Measurements from ENCODE around the gene CASP12.

Gene CASP12

GRCh38 chr11:104917271-104918112, 19.2 kb upstream of the CASP12 start:
- no peak for TF ChIP-seq YY1 (IDR thresholded peaks at IDR 0.05; ENCODE audit: low read depth)
- no peak for TF ChIP-seq TCF12 (IDR thresholded peaks at IDR 0.05; ENCODE audit: low read depth)

DNA sequence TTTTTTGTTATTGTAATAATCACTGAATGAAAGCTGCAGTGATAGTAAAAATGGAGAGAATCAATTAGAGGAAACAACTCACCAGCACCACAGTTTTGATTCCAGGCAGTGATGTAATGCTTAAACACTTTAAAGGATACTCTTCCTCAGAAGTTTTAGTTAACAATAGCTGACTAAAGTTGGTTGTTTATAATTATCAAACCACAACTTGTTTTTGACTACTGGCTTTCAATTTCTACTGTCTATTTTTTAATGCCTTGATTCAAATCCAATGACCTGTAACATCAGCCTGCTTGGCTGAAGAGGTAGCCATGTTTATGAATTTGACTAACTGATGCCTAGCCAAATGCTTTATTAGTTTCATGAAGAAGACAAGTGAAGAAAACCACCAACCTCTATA, 18.2 kb upstream of the CASP12 start:
- TF ChIP-seq TAF1 (IDR thresholded peaks at IDR 0.05; ENCODE audit: low read depth) (no peak), MAX (IDR thresholded peaks at IDR 0.05) (no peak), TEAD4 (IDR thresholded peaks at IDR 0.05) (no peak), REST (IDR thresholded peaks at IDR 0.05; ENCODE audit: low read depth) (no peak), TCF12 (IDR thresholded peaks at IDR 0.05; ENCODE audit: low read depth) (no peak), RAD21 (IDR thresholded peaks at IDR 0.05; ENCODE audit: low read depth) (no peak), USF1 (IDR thresholded peaks at IDR 0.05) (no peak)

DNA sequence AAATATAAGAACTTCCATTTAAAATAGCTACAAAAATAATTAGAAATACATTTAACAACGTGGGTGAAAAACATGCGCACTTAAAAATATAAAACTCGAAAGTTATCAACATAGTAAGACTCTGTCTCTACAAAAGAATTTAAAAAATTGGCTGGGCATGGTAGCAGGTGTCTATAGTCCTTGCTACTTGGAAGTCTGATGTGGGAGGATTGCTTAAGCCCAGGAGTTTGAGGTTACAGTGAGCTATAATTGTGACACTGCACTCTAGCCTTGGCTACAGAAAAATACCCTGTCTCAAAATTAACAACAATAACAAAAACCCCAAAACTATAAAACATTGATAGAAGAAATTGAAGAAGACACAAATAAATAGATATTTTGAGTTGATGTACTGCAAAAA, 13.8 kb upstream of the CASP12 start:
- TF ChIP-seq TAF1 (IDR thresholded peaks at IDR 0.05; ENCODE audit: low read depth) (no peak), REST (IDR thresholded peaks at IDR 0.05; ENCODE audit: low read depth) (no peak), USF1 (IDR thresholded peaks at IDR 0.05) (no peak), EGR1 (IDR thresholded peaks at IDR 0.05) (no peak), MAX (IDR thresholded peaks at IDR 0.05) (no peak), ZBTB7A (IDR thresholded peaks at IDR 0.05; ENCODE audit: low read depth) (no peak), RAD21 (IDR thresholded peaks at IDR 0.05; ENCODE audit: low read depth) (no peak), NFIC (IDR thresholded peaks at IDR 0.05) (no peak)

- no peak for TF ChIP-seq CEBPB (IDR thresholded peaks at IDR 0.05)
- TF ChIP-seq TAF1 (IDR thresholded peaks at IDR 0.05; ENCODE audit: low read depth) = no peak
- no peak for TF ChIP-seq YY1 (IDR thresholded peaks at IDR 0.05; ENCODE audit: low read depth)
- TF ChIP-seq RAD21 (IDR thresholded peaks at IDR 0.05; ENCODE audit: low read depth) = no peak
- TF ChIP-seq ZBTB7A (IDR thresholded peaks at IDR 0.05; ENCODE audit: low read depth) = no peak
- TF ChIP-seq USF1 (IDR thresholded peaks at IDR 0.05) = no peak
- TF ChIP-seq REST (IDR thresholded peaks at IDR 0.05; ENCODE audit: low read depth) = no peak
Measured at GRCh38 chr11:104908186-104908531, 9.9 kb upstream of the CASP12 start.

GRCh38 chr11:104907521-104908185, 9.4 kb upstream of the CASP12 start:
- TF ChIP-seq NFIC (IDR thresholded peaks at IDR 0.05) (no peak), EP300 (IDR thresholded peaks at IDR 0.05; ENCODE audit: borderline replicate concordance) (no peak), YY1 (IDR thresholded peaks at IDR 0.05; ENCODE audit: low read depth) (no peak), TAF1 (IDR thresholded peaks at IDR 0.05; ENCODE audit: low read depth) (no peak), USF1 (IDR thresholded peaks at IDR 0.05) (no peak), EGR1 (IDR thresholded peaks at IDR 0.05) (no peak), CEBPB (IDR thresholded peaks at IDR 0.05) (no peak), TCF12 (IDR thresholded peaks at IDR 0.05; ENCODE audit: low read depth) (no peak), TEAD4 (IDR thresholded peaks at IDR 0.05) (no peak), MAX (IDR thresholded peaks at IDR 0.05) (no peak)

Data from Ishikawa (cell line).